Kasumi-1 (cell line): ENCODE measurements around the gene P3H2.
"Not testable (repeated sequence)": the region's sequence is repeated elsewhere in the genome, so short reads cannot be mapped to it uniquely, and the experiment has no call there.

Experiments used
- DNase-seq, 2 experiments: peaks; one replicate each; lab custom pipeline; 2025; lab: John Stamatoyannopoulos, UW

Gene P3H2

DNA sequence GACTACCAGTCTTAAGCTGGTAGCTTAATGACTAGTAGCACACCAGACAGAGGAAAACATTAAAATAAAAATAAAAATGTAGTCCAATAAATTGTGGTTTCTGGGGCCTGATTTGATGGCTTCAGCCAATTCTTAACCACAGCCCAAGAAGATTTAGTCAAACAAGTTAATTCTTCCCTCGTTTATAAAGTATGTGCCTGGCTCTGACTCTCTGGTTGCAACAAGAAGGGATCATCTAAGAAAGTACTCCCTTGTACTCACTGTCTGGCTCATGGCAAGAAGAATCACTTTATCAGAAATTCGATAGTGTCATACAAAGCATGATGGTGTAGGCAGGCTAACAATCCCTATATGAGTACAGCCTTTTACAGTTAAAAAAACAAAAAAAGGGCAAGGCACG lies 141.9 kb downstream of the P3H2 start:
- DNase-seq, result no peak

DNA sequence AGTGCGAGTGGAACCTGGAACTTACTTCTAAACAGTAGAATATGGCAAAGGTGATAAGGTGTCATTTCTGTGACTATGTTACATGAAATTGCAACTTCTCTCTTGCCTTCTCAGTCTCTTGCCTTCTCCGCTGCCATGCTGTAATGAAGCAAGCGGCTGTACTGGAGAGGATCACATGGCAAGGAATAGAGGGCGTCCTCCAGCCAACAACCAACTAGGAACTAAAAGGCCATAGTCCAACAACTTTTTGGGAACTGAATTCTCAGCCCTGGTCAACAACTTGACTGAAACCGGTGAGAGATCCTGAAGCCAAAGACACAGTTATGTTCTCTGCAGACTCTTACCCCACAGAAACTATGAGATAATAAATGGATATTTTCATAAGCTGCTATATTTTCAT lies 143.5 kb downstream of the P3H2 start:
- DNase-seq, result no peak

DNA sequence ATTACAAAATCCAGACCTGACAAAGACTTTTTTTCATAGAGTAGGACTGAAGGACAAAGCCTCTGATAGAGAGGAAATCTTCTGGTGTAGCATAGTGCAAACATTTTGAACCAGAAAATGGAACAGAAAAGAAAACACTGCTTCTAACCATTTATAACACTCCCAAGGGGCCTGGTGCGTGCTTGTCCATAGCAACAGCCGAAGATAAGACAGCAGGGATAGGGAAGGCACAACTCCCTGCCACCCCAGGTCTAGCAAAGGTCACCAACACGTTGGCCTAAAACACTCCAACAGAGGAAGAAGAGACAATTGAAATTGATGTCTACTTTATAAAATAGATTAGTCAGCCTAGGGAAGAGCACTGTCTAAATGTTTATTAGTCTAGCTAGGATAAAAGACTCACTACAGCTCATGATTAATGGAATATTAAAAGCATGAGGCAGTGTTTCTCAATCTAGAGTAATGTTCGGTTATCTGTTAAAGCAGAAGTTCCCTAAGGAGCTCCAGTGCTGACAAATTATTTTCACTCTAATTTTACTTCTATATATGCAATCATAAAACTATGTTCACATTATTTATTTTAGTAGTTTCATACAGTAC lies 145.2 kb downstream of the P3H2 start:
- DNase-seq, result no peak

DNA sequence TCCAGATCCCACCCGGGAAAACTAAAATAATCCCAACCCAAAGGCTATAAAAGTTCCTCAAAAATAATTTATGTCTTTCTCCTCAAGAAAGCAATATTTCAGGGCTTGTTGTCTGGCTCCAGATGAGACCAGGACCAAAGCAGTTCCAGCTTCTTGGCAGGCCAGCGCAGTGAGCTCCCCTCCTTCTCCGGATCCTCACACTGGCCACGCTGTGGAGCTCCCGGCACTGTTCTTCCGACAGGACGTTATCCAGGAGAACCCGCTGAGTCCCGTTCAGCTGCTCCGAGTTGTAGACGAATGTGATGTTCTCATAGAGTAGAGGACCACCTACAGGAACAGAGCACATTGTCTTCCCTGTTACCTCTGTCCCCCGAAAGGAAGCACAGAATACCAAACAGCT lies 146.3 kb downstream of the P3H2 start:
- DNase-seq, result no peak

DNA sequence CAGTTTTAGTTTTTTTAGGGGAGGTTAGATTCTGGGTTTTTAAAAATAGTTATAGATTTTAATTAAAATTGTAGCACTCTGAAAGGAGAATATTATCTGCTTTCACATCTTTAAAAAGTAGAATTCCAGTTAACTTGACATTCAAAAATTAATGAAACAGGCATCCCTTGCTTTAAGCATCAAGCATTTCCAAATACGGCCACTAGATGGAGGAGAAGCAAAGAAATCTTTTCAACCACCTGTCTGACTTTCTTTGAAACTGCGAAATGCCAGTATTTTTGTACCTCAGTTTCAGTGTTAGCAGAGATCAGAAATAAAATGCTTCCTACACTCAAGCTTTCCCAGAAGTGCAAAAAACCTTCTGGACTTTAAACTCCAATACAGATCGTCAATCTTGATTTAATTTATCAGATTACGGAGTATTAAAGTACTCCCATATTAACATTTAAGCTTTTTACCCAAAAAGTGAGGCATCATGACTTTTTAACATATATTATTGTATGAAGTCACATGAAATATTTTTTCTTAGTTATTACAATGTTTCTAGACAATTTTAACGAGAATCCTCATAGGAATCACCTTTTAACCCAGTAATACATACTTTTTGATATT lies 153.3 kb downstream of the P3H2 start:
- peak; percentile 67 to 78 for DNase-seq

DNA sequence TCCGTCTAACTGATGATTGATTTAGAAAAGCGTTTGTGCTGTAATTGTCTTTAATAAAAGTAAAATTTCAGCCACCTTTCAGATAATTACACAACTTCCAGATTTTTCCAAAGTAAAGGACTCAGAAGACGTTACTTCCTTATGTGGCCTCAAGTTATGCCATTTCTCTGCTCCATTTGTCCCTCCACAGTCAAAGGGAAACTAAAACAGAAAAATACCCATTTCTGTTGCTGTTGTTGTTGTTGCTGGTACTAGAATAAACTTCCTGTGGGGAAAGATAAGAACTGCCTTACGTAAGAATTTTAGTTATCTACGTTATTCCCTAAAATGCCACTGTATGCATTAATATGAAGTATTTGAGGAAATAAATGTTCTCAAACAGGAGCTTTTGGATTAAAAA lies 153.9 kb downstream of the P3H2 start:
- DNase-seq, result no peak

DNA sequence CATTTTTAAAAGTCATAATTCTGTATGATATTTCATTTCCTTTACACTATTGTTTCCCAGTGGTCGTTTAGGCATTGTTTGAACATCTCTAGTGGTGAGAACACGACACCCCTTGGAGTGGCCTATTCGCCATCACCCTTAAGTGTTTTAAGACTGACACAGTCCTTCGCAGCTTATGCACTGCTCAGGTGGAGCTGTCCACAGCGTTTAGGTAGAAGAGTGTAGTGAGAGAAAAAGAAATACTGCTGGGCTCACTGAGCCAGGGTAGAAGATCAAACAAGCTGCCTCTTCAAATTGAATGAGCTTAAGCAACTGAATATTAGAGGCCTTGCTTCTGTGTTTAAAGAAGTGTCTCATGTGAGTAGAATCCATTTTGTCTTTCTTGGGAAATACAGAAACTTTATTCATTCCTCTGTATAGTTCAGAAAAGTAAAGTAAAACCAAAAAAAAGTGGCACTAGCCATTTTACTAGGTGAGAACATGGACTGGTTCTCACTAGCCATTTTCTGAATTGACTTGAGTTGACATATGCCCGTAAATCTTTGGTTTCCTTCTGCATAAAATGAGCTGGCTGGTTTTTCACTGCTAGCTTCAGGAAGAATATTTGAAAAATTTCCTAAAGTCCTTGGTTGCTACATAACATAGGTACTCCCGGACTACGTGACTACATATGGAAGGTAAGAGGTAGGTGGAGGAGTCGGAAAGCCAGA lies 155.9 kb downstream of the P3H2 start:
- no peak for DNase-seq

DNA sequence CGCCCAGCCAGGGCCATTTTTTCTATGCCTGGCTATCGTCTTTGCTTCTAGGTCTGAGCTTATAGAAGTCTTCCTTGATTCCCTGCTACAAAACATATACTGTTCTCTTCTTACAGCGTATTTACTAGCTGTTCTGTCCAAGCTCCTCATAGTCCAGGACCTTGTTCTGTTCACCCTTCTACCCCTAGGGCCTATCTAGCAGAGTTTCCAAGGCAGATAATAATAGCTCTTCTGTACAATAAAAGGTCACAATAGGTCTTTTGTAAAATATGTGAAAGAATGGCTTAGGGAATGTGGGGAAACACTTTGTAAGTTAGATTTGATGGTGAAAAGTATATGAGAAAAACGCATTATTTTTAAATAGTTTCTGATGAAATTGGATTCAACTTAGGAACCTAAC lies 158.2 kb downstream of the P3H2 start:
- DNase-seq, result no peak

DNA sequence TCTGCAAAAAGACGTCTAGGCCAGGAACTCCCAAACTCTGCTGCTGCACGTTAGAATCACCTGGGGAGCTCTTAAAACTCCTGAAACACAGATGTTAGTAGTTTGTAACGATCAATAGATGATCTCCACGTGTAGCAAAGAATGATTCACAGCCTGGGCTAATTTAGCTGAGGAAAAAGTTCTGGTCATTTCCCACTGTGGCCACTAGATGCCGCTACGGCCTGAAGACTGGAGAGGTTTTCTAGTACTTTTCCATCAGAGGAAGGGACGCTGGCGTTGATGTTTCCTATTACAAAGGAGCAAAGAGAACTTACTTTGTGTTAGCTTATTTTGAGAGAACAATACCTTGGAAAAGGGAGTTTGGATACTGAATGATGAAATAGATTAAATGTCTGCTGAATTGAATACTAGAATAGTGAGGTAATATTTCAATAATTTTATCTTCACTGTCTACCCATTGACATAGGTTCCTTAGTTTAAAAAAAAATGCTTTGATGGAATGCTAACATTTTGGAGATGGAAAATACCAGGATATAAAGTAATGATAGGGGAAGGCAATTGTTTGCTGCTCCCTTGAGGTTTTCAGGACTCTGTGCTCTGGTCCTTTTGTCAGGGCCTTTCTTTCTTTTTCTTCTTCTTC lies 159.1 kb downstream of the P3H2 start:
- peak; percentile 90 to 94 for DNase-seq

DNA sequence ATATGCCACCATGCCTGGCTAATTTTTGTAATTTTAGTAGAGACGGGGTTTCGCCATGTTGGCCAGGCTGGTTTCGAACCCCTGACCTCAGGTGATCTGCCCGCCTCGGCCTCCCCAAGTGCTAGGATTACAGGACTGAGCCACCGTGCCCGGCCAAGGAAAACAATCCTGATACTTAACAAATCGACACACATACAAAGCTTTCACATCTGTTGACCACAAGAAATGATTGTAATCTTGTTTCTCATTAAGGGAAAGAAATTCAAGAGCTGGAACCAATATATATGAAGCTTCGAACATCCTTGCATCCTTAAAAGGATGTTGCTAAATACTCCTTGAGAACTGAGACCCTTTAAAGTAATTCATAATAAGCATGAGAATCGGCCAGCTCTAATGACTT lies 159.6 kb downstream of the P3H2 start:
- not testable (repeated sequence) for DNase-seq

DNA sequence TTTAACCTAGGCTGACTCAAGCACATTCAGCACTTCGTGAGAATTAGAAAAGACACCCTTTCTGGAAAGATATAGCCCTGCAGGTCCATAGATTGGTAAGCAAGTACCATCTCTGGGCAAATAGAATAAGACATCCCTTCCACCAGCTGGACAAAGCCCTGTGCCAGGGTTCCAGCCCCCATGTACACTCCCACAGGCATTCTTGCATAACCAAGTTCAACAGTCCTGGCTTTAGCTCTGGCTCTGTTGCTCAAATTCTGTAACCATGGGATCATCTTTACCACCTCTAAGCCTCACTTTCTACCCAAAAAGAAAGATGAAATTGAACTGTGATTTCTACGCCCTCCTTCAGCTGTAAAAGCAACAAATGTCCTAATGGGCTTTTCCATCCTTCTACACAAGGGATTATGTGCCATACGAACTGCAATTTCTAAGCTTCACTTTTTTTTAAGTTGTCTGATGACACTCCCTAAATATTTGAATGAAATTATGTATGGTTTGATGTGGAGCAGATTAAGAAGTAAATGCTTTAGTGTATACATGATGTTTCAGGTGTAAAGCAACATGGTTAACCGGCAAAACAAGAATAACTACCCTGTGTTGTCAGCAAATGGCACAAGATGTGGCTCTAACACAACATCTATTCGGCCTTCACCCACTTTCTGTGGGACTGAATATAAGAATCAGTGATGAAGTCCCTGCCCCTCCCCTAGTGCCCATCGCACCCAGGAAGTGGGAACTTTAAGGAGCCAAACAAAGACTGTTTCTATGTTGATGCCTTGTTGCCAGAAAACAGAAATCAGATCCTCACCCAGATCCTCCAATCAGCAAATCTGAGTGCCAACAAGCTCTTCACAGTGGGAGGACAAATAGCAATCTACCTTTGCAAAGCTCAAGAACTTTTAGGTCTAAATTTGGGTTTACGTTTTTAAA lies 165.7 kb downstream of the P3H2 start:
- no peak for DNase-seq

DNA sequence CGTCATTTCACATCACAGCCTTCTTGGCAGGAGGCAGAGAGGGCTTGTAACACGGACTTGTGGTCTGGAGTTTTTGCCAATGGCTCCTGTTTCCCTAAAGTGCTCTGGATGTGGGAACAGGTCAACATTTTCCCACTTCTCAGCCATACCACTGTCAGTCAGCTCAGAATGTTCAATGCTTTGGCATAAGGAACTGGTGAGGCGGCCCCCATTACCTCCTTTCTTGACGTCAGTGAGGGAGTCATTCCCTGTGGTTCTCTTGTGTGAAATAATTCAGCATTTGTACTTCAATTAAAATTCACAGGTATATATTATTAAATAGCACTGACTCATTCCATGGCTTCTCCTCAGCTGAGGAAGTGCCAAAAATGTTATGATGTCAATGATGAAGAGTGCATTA lies 167.1 kb downstream of the P3H2 start:
- DNase-seq, result no peak

DNA sequence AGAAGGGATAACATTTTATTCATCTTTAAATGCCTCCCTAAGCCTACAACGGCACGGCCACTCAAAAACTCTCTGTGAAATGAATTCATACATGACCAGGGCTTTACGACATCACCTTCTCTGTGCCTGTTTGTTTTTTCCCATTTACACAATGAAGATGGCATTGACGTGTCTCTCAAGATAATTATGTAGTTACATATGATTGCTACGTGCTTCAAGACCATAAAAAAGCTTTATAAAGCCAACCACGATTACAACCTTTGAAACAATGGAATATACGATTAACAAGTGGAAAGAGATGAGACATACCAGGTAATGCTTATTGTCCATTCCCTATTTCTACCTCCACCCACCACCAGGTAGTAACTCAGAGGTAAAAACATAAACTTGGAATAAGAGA lies 168.4 kb downstream of the P3H2 start:
- DNase-seq, result no peak

DNA sequence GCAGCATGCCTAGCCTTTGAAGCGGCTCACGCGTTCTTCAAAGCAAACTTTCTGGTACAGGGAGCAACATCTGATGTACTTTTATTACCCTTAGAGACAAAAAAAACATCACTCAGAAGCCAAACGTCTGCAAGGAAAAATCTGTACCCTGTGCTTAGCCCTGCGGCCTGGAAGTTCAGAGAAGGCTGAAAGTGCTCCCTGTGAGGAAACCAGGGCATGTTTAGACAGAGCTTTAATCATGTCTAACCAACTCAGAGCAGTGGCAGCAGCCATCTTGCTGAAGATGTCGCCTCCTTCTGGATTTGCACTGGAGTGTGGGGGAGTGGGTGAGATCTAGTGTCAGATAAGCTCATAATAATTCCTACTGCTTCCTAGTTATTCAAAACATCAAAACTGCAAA lies 170.4 kb downstream of the P3H2 start:
- DNase-seq, result no peak

DNA sequence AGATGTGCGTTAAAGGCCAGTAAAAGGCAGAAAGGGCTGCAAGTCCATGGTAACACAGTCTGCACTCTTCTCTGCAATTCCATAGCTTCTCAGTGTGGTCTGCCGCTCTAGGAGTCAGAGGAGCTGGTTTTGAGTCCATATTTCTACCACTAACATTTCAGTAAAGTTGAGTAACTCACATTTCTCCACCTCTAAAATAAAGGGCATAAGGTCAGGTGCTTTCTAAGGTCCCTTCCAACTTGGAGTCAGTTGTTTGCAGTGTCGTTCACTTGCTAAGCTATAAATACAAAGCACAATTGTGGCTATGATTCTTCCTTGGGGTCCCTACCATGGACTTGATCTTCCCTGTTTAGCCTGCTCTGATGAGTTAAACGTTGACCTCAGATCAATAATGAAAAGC lies 171.1 kb downstream of the P3H2 start:
- no peak for DNase-seq

DNA sequence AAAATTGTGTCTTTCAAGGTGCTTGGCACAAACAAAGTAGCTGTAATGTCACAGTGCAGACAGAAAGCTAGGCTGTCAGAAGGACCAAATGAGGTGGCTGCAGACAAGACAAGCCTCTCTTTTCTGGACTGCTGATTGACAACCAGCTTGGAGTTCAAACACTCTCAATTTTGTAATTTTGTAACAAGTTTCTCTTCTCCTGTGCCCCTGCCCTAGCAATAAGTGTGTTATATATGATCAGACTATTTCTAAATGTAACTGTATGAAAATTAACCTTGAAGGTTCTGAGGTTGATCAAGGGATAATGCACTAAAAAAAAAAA lies 172.0 kb downstream of the P3H2 start:
- DNase-seq, result no peak

DNA sequence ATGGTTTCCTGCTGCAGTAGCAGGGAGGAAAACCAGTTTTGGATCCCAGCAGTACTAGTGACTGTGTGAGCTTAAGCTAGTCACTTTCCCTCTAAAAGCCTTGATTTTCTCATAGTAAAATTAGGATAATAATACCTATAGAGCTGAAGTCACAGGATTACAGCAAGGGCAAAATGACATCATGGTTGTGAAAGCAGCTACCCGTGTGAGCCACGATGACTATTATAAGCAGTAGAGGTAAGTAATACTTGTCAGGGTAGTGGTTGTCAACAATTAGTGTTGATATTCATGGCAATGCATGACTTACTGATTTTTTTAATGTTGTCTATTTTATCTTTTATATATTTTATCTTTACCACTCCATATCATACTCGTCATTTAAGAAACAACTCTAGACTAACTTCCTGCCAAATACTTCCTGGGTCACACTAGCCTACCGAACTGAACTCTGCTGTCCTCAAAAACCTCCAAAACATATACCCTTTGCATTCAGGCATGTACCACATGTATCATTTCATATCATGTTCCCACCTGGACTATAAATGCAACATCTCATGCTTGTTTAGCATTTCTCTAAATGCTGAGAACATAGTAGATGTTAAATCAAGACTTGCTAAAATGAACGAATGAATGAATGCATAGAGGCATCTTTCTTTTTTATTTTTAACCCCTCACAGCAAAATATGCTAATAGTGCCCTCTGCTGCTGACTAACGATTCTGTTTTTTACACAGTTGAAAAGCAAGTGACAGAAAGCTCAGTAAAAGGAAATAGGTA lies 172.6 kb downstream of the P3H2 start:
- DNase-seq, result peak; percentile 31 to 54

DNA sequence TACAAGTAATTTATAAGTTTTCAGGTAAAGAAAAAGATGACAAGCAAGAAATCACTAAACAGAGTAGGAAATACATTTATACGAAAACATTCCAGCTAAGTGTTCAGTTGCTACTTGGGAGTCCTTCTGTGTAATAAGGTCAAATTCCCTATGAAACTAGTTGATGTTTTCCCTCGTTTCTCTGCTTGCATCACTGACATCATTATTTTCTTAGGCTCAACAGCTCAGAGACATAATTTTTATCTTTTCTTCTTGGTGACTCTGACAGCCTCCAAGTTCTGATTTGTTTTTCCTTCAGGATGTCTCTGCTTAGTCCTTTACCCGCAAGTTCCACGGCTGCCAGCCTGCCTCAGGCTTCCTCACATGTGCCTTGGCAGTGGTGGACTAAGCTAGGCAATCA lies 173.6 kb downstream of the P3H2 start:
- no peak for DNase-seq

DNA sequence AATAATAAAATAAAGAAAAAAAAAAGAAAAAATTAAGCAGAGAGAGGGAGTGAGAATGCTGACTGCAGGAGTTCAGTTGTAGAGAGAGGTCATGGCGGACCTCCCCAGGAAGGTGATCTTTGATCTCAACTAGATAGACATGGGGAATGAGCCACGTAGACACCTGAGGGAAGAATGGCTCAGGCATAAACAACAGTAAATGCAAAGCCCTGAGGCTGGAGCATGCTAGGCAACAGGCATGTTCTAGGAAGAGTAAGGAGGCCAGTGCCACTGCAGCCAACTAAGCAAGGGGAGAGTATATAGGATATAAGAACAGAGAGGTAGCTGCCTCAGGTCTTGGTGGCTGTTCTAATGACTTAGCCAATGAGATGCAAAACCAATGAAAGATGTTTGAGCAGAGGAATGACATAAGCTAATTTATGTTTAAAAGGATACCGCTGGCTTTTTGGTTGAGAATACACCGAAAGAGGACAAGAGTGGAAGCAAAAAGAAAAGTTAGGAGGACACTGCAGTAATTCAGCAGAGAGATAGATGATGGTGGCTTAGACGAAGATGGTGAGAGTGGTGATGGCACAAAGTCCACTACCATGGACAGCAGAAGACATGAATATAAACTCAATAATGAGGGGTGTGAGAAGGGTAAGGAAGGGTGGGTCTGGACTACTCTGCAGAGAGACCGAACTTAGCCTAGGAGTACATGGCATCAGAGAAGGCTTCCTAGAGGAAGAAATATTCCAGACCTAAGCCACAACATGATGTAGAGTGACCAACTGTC lies 174.6 kb downstream of the P3H2 start:
- no peak for DNase-seq

DNA sequence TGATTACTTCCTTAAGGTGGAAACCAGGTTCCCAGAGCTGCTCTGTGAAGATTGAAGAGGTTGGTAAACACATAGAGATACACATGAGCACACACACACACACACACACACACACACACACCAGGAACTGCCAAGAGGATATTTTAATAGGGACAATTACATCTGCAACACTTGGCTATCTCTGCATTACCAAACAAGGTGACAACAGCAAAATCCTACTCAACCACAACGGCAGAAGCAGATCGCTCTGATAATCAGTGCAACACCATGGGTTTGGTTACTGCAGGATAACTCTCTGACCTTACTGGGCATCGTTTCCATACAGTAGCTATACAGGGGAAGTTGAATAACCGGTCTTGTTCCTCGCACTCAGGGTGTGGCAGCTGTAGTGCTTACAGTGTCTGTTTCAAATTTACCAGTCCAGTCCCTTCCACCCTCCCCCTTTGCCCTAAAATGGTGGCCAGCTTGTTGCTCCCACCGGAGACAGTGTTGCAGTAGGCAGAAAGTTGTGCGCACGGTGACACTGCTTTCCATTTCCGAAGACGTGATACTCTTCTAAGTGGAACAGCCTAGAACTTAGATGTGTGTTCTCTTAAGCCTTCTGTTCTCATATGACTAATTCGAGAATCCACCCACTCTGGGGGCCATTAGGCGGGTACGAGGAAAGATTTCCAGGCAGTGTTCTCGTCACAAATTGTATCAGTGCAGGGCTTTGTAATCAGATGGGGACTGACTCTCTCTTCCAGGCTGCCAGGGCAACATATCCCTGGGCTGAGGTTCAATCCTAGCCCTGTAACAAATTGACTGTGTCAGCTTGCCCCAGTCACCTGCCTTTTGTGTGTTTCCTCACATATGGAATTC lies 176.2 kb downstream of the P3H2 start:
- DNase-seq, result no peak
